ENCODE data around the gene CNIH4. TPM values are rescaled to one million over a fixed set of nuclear protein-coding genes. Genes with fewer than 3 reads are reported as not detected.
A peak's percentile ranks its signal among the peaks of the same experiment; 100 is the strongest.

The CNIH4 gene
- total and polyA plus RNA-seq, 3 donors from 2014 or later: 24.7 to 43.3 (median 32.1) TPM

GRCh38 chr1:224331326-224331725 is 25.4 kb upstream of the CNIH4 start:
- no peaks in the 10 kb centered on the region for H3K36me3 ChIP-seq (ENCODE audit: low read depth, missing control alignments)
- no peaks in the 10 kb centered on the region for H3K27me3 ChIP-seq
- H3K9me3 ChIP-seq: no peaks in the 10 kb centered on the region
- TF ChIP-seq CTCF (IDR thresholded peaks at IDR 0.05) (no peak), POLR2A (IDR thresholded peaks at IDR 0.05) (no peak)
- peak overlapping the region in 1 of 2 donors; percentile 94 for H3K27ac ChIP-seq
- no peak overlapping the region for H3K4me3 ChIP-seq
- 100% methylated on average over 2 of the region's 2 CpGs for WGBS, 2 donors
- peaks cover 9% of the 10 kb centered on the region for H3K4me1 ChIP-seq
- intact Hi-C loops (cut with DNase I; ENCODE audit: low total_unique reads): no loop called here
- DNase-seq: no peak

- Histone ChIP-seq H3K4me1 (peaks cover 9% of the 10 kb centered on the region), H3K9me3 (no peaks in the 10 kb centered on the region), H3K4me3 (no peak overlapping the region), H3K27ac (no peak overlapping the region), H3K27me3 (no peaks in the 10 kb centered on the region), H3K36me3 (ENCODE audit: low read depth, missing control alignments) (no peaks in the 10 kb centered on the region)
- 96 to 99% methylated on average over 2 of the region's 2 CpGs for WGBS, 2 donors
- intact Hi-C loops (cut with DNase I; ENCODE audit: low total_unique reads): no loop called here
- TF ChIP-seq POLR2A (IDR thresholded peaks at IDR 0.05): no peak
- no peak for TF ChIP-seq CTCF (IDR thresholded peaks at IDR 0.05)
- no peak for DNase-seq
Measured at GRCh38 chr1:224331824-224332223, 24.9 kb upstream of the CNIH4 start.

GRCh38 chr1:224333309-224333926 is 23.3 kb upstream of the CNIH4 start:
- Histone ChIP-seq H3K4me3 (no peak overlapping the region), H3K4me1 (peaks cover 8% of the 10 kb centered on the region), H3K27me3 (no peaks in the 10 kb centered on the region), H3K9me3 (no peaks in the 10 kb centered on the region), H3K36me3 (ENCODE audit: low read depth, missing control alignments) (no peaks in the 10 kb centered on the region), H3K27ac (no peak overlapping the region)
- DNase-seq: no peak
- intact Hi-C loops (cut with DNase I; ENCODE audit: low total_unique reads): no loop called here
- TF ChIP-seq POLR2A (IDR thresholded peaks at IDR 0.05) (no peak), CTCF (IDR thresholded peaks at IDR 0.05) (peak; percentile 44 to 64 (median 60))
- WGBS, 2 donors: 37 to 47% methylated on average over 3 of the region's 3 CpGs

- H3K4me1 ChIP-seq: peaks cover under 1% of the 10 kb centered on the region
- no peaks in the 10 kb centered on the region for H3K36me3 ChIP-seq (ENCODE audit: low read depth, missing control alignments)
- TF ChIP-seq POLR2A (IDR thresholded peaks at IDR 0.05) (no peak), CTCF (IDR thresholded peaks at IDR 0.05) (no peak)
- no peaks in the 10 kb centered on the region for H3K27me3 ChIP-seq
- H3K4me3 ChIP-seq: no peak overlapping the region
- H3K27ac ChIP-seq: no peak overlapping the region
- H3K9me3 ChIP-seq: no peaks in the 10 kb centered on the region
- WGBS, 2 donors: 64 to 73% methylated on average over 5 of the region's 5 CpGs
- no peak for DNase-seq
- intact Hi-C loops (cut with DNase I; ENCODE audit: low total_unique reads): no loop called here
Measured at GRCh38 chr1:224333939-224334786, 22.5 kb upstream of the CNIH4 start.

Measured in testis (tissue), 3 donors.